Cardiac muscle cell (in vitro differentiated cells and primary cell): ENCODE data around the gene DLGAP1. TPM values are rescaled to one million over a fixed set of nuclear protein-coding genes. Genes with fewer than 3 reads are reported as not detected.

Experiments
- DNase-seq, 2 donors: peaks; one replicate each; pipeline versions ENCODE4 v3.0.0 to v3.0.0-alpha.2; 2010 to 2017; ENCODE audit warnings: low read depth in 1 of 2, low spot score in 1 of 2
- H3K27ac ChIP-seq: fragments of 200-600 bp; sonication (generic); 2 replicates; pipeline ENCODE4 v1.5.1; 2016
- H3K27me3 ChIP-seq: fragments of 200-600 bp; sonication (generic); 2 replicates; pipeline ENCODE4 v1.6.0; 2016; ENCODE audit warnings: control low read depth
- H3K36me3 ChIP-seq: fragments of 200-600 bp; sonication (generic); 2 replicates; pipeline ENCODE4 v1.5.1; 2016; ENCODE audit warnings: control low read depth
- H3K4me1 ChIP-seq: fragments of 200-600 bp; sonication (generic); 2 replicates; pipeline ENCODE4 v1.8.1; 2017; ENCODE audit warnings: low read depth, mild to moderate bottlenecking, mixed run types
- H3K4me3 ChIP-seq: fragments of 200-600 bp; sonication (generic); 2 replicates; pipeline ENCODE4 v1.5.1; 2016; ENCODE audit warnings: mild to moderate bottlenecking
- H3K9me3 ChIP-seq: fragments of 200-600 bp; sonication (generic); 2 replicates; pipeline ENCODE4 v1.5.1; 2017; ENCODE audit warnings: low read depth, mild to moderate bottlenecking, control low read depth
- polyA plus RNA-seq: library from polyadenylated mRNA; unstranded; fragments of >200 nt; fragmentation: Nextera tagmentation; extraction: Ambion mirVana; gene quantifications from 2 replicates; pipeline ENCODE4 v1.2.1, GENCODE V29; 2016
- total RNA-seq: library from RNA; depleted of rRNA; stranded (reverse); fragments of >200 nt; gene quantifications from 2 replicates; pipeline ENCODE4 v1.2.3, GENCODE V29; 2016
- TF ChIP-seq, protein P1 (sequence below): IDR thresholded peaks from 2 replicates; pipeline ENCODE4 v1.5.1; 2012; ENCODE audit warnings: low read depth, mild to moderate bottlenecking, low read length

Gene DLGAP1
- total and polyA plus RNA-seq, 2 experiments from 2014 or later, result 2.5 to 7.9 TPM

DNA sequence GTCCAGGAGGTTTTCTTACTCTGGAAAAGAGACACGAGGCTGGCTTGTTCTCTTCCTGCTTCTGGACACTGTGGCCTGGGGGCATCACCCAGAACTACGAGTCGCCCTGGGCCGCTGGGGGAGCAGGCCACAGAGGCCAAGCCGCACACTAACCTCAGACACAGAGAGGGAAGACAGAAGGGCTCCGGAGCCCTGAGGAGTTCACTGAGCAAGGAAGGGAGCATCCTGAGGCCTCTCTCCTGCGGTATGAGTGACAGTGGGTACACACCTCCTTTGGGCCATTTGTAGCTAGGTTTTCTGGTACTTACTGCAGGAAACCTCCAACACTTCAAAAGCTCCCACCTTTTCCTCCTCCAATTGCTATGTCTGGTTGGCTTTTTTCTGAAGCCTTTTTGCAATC lies 494.1 kb downstream of the DLGAP1 start:
- DNase-seq, result no peak
- no peak overlapping the region for H3K27ac ChIP-seq
- H3K27me3 ChIP-seq, result no peaks in the 10 kb centered on the region

DNA sequence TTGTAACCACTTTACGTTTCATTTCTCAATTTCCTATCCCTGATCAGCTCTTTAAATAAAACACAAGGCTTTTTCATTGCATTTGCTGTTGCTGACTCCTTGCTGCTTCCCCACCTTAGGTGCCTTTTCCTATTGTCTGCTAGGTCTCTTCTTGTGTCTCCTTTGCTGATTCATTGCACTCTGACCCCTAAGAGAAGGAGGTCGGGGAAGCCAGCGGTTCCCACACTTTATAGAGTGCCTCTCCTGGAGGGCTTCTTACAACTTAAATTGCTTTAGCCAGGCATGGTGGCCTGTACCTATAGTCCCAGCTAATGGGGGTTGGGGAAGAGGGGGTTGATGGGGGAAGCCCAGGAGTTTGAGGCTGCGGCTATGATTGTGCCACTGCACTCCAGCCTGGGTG lies 495.0 kb downstream of the DLGAP1 start:
- TF ChIP-seq, protein P1, sequence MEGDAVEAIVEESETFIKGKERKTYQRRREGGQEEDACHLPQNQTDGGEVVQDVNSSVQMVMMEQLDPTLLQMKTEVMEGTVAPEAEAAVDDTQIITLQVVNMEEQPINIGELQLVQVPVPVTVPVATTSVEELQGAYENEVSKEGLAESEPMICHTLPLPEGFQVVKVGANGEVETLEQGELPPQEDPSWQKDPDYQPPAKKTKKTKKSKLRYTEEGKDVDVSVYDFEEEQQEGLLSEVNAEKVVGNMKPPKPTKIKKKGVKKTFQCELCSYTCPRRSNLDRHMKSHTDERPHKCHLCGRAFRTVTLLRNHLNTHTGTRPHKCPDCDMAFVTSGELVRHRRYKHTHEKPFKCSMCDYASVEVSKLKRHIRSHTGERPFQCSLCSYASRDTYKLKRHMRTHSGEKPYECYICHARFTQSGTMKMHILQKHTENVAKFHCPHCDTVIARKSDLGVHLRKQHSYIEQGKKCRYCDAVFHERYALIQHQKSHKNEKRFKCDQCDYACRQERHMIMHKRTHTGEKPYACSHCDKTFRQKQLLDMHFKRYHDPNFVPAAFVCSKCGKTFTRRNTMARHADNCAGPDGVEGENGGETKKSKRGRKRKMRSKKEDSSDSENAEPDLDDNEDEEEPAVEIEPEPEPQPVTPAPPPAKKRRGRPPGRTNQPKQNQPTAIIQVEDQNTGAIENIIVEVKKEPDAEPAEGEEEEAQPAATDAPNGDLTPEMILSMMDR, result no peak
- DNase-seq, result no peak
- no peak overlapping the region for H3K27ac ChIP-seq

More for the DNA sequence above, 494.1 kb downstream of the DLGAP1 start:
- Histone ChIP-seq H3K9me3 (no peaks in the 10 kb centered on the region), H3K4me1 (peaks cover 10% of the 10 kb centered on the region), H3K4me3 (no peak overlapping the region), H3K36me3 (no peaks in the 10 kb centered on the region)
- TF ChIP-seq, protein P1, result no peak

DNA sequence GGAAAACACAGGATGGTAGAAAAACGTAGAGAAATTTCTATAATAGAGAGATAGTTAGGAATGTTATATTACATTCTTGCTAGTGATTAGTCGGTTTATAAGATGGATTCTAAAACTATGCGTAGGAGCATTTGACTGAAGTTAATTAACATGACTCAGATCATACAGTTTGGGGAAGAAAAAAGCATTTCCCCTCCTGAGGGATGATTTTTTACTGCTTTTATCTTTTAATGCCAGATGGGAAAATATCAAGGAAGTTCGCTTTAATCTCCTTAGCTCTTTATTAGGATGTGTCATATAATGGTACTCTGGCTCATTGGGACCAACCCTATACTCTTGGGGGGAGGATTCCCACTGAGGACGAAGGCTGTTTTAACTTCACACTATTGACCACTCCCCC lies 503.1 kb downstream of the DLGAP1 start:
- no peak overlapping the region for H3K4me3 ChIP-seq
- TF ChIP-seq, protein P1, result no peak
- H3K4me1 ChIP-seq, result no peaks in the 10 kb centered on the region
- H3K27me3 ChIP-seq, result no peaks in the 10 kb centered on the region
- DNase-seq, result no peak
- no peak overlapping the region for H3K27ac ChIP-seq
- no peaks in the 10 kb centered on the region for H3K9me3 ChIP-seq
- H3K36me3 ChIP-seq, result no peaks in the 10 kb centered on the region

More for the DNA sequence above, 495.0 kb downstream of the DLGAP1 start:
- no peaks in the 10 kb centered on the region for H3K27me3 ChIP-seq
- H3K9me3 ChIP-seq, result no peaks in the 10 kb centered on the region
- H3K36me3 ChIP-seq, result no peaks in the 10 kb centered on the region
- H3K4me3 ChIP-seq, result no peak overlapping the region
- H3K4me1 ChIP-seq, result peaks cover 10% of the 10 kb centered on the region

DNA sequence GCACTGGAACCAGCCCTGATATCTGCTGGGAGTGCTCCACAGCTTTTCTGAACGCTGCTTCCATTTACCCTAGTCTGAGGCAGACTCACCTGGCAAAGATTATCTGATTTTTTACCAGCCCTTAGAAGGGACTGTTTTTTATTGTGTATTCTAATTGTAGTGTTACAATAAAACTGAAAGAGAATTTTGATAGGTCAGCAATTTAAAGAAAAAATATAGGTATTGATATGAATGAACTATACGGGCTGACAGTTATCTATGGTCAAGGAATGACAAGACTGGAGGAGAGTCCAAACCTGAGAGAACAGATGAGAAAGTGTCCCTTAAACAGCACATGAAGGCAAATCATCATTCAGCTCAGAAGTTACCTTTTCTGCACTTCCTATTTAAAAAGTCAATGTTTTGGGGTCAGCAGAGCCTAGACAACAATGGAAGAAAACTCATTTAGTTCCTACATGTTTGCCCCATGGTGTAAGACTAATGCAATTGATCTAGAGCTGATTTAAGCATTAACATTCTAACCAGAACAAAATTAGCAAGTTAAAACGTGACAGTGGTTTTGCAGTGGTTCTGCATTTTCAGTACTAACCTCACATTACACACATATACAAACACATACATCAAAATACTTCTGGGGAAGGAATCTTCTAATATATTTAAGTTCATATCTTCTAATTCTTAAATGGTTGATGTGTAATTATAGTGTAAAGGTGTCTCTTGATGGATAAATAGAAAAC lies 504.3 kb downstream of the DLGAP1 start:
- no peaks in the 10 kb centered on the region for H3K36me3 ChIP-seq
- no peak overlapping the region for H3K27ac ChIP-seq
- DNase-seq, result no peak
- no peak overlapping the region for H3K4me3 ChIP-seq
- H3K9me3 ChIP-seq, result no peaks in the 10 kb centered on the region
- no peaks in the 10 kb centered on the region for H3K4me1 ChIP-seq
- TF ChIP-seq, protein P1, result no peak
- H3K27me3 ChIP-seq, result no peaks in the 10 kb centered on the region

DNA sequence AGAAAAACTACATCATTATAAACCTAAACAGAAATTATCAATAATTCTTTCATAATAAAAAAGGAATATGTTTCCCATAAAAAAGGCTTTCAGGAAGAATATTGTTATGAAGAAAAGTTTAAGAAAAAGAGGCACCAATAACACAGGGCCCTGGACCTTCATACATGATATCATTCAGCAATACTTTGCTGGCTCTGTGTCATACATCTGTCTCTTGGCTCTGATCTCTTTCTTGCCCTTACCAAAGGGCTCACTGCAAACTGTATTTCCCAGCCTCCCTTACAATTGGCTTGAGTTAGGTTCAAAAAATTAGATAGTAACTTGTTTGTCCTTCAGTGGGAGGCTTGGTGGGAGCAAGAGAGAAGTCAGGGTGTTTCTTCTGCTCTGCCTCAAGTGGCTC lies 506.1 kb downstream of the DLGAP1 start:
- no peak for DNase-seq
- Histone ChIP-seq H3K27ac (no peak overlapping the region), H3K4me3 (no peak overlapping the region), H3K27me3 (no peaks in the 10 kb centered on the region), H3K9me3 (no peaks in the 10 kb centered on the region), H3K4me1 (no peaks in the 10 kb centered on the region), H3K36me3 (no peaks in the 10 kb centered on the region)
- TF ChIP-seq, protein P1, result no peak
